Upper lobe of left lung (tissue), 4 donors: ENCODE measurements around the gene TSPEAR.

ENCODE experiments used
- POLR2AphosphoS5 ChIP-seq, 2 donors: sonication (generic); formaldehyde crosslinking; IDR thresholded peaks; one replicate each; pipeline ENCODE4 v1.5.1; 2017; ENCODE audit warnings: antibody characterized with exemption in 2 of 2
- TF ChIP-seq, protein P1 (sequence below), 6 experiments: fragments of 450-650 bp in 4 of 6; fragments of 200-600 bp in 2 of 6; sonication (generic) in 2 of 6; IDR thresholded peaks; one replicate each; pipeline ENCODE4 v1.5.1; 2016 to 2019; ENCODE audit warnings: antibody characterized with exemption in 6 of 6

DNA sequence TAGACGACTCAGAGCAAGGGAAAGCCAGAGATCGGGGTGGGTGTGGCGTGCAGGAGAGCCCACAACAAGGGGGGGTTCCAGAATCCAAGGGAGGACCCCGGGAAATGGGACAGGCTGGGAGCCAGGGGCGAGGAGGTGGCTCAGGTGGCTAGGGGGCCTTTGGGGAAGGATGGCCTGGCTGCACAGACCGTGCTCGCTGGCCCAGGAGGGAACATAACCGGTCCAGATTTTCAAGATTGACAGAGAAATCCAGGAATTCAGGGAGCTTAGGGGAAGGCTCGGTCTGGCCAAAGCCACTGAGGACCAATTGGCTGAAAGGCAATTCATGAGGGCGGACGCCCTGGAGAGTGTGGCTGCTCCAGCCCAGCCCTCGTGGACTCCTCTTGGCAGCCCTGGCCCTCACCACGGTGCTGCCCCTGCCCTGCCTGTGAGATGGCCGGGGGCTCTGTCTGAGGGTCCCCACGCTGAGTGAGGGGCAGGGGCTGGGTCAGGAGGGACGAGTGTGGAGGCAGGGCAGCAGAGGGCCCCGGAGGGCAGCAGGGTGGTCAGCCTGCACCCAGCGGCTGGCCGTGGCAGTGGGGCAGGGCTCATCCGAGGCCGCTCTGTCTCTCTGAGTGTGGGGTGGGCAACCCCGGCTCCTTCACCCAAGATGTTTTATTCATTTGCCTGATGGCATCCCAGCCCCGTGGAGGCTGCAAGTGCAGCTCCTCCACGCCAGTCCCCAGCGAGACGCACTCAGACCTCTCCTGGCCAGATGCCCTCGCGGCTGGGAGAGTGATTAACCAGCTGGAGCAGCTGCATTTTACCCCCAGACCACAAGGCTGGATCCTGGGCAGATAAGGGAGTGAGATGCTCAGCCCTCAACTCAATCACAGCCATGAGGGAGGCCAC is 261.7 kb downstream of the TSPEAR start:
- TF ChIP-seq, protein P1, sequence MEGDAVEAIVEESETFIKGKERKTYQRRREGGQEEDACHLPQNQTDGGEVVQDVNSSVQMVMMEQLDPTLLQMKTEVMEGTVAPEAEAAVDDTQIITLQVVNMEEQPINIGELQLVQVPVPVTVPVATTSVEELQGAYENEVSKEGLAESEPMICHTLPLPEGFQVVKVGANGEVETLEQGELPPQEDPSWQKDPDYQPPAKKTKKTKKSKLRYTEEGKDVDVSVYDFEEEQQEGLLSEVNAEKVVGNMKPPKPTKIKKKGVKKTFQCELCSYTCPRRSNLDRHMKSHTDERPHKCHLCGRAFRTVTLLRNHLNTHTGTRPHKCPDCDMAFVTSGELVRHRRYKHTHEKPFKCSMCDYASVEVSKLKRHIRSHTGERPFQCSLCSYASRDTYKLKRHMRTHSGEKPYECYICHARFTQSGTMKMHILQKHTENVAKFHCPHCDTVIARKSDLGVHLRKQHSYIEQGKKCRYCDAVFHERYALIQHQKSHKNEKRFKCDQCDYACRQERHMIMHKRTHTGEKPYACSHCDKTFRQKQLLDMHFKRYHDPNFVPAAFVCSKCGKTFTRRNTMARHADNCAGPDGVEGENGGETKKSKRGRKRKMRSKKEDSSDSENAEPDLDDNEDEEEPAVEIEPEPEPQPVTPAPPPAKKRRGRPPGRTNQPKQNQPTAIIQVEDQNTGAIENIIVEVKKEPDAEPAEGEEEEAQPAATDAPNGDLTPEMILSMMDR (IDR thresholded peaks at IDR 0.05), result no peak
- no peak for TF ChIP-seq POLR2AphosphoS5 (IDR thresholded peaks at IDR 0.05)
